Raji (cell line): Measurements from ENCODE around the gene XAGE2.

Experiments used
- POLR2A ChIP-seq: IDR thresholded peaks from 2 replicates; pipeline ENCODE4 v1.6.1; 2011; ENCODE audit warnings: low read depth, low read length, control low read depth; ENCODE audit not compliant: insufficient read depth

XAGE2 gene, protein sequence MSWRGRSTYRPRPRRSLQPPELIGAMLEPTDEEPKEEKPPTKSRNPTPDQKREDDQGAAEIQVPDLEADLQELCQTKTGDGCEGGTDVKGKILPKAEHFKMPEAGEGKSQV

DNA sequence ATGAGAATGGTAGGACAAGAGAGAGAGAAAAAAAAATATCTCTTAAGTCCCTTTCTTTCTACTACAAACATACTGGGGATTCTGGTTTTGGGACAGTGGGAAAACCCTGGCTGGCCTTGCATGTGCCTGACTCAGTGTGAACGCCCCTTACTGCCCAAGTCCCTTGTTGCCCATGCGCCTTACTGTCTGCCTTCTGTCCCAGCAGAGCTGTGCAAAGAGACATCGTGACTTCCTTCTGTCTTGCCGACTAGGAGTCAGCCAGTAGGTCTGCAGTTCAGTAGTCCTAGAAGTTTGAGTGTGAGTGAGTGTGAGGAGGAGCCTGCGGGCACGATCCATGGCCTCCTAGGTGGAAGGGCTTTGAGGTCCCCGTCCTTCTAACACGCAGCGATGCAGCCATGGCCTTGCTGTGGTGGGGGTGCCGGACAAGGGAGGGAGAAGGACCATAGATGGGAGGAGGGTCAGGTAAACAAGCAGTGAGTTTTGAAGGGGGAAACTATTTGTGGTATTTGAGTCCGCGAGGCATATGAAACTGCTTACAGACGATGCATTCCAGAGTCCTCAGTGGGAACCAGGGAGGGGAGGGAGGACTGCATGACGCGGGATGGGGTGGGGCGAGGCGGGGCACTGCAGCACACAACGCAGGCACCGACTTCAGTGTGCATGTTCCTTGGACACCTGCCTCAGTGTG lies at the start of gene XAGE2:
Gene XAGE2 (plus strand): TSS at position 654 of the 688 bp plus-strand sequence. CDS start 994 bp downstream, outside the sequence.
- no peak for TF ChIP-seq POLR2A

DNA sequence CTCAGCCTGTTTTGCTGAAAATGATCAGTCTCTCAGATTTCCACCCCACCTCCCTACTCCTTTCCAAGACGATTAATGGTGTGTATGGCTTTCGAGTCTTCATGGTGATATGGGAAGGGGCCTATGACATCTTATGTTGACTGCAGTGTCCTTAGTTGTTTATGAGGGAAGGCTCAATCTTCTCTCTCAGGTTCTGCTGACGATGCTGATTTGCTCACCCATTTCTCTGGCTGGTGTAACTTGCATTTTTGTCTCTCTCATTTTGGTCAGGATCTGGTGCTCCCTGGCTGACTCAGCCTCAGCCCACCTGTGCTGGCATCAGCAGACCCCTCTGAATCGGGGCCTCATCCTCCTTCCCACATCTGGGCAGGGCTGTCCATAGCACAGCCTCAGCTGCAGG lies 31.4 kb upstream of the XAGE2 start:
- no peak for TF ChIP-seq POLR2A

DNA sequence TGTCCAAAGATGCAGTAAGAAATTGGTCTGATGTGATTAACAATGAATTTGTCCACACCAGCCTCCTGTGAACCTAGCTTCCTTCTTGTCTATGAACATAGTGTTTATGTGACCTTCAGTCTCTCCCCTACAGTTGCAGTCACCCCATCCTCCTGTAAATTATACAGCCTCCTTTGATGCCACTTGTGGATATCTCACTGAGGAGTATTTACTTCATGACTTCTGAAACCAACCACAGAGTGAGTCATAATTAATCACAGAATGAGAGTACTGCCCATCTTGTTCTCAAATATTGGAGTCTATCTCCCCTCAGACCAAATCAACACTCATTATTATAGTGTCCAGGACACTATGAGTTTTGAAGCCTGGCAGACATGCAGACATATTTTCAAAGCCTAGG lies 27.3 kb upstream of the XAGE2 start:
- TF ChIP-seq POLR2A: no peak

DNA sequence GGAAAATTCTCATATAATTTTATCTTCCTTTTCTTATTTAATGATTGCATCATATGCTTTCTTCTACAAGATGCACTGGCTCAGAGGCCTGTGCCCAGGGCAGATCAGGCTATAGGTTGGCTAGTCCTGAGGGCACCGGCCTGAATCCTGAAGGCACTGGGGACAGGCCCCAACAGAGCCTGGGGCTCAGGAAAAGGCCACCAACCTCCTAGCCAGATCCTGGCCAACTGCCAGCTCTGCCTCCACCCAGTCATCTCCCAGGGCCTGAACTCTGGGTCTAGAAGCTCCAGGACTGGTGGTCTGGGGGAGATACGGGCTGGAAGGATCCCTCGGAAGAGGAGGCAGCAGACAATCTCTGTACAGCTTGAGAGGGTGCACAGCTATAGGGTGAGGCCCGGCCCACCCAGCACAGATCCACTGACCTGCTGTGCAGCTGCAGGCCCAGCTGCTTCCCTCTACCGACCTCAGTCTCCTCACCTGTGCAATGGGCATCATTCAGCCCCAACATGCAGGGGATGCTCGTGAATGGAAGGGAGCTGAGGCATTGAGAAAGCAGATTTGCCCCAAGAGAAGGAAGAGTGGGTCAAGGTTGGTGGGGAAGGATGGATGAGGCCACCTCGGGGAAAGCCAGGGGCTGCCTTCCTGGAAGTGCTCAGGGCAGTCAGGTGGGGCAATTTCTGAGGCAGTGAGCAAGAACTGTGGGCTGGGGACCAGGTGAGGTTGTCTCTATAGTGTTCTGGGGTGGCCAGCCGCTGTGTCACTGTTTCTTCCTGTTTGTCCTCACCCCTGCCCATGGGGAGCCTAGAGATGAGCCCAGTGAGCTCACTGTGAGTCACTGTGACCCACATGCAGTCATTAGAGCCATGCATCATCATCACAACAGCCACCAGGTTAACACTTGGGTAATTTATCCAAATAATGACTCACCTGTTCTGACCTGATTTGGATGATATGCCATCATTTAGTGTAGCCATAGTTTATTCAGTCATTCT lies 22.4 kb upstream of the XAGE2 start:
- no peak for TF ChIP-seq POLR2A

DNA sequence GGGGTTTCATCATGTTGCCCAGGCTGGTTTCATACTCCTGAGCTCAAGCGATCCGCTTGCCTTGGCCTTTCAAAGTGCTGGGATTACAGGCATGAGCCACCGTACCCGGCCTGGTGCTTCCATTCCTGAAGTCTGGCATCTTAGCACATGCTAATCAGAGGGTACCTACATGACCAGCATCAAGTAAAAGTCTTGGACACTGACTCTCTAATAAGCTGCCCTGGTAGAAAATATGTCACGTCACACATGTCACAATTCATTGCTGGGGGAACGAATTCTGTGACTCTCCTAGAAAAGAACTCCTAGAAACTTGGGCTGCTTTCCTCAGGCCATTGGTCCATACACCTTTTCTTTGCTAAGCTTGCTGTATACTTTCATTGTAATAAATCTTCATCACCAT lies 19.1 kb upstream of the XAGE2 start:
- TF ChIP-seq POLR2A: no peak

DNA sequence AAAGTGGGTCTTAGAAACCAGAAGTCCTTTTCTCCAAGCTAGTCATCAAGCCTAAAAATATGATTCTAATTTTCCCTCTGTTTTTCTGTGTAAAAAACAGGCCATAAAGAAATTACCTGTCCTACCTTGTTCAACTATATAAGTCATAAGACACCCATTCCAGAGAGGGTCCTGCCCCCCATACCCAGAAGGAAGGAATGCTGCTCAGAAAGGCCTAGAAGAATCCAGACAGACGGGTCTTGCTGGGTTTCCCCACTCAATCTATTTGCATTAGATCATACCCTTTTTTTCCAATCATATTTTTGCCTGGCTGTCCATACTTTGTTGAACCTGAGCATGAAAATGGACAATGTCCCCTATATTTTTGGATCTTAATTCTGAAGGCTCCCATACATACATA lies 16.3 kb upstream of the XAGE2 start:
- TF ChIP-seq POLR2A: no peak

DNA sequence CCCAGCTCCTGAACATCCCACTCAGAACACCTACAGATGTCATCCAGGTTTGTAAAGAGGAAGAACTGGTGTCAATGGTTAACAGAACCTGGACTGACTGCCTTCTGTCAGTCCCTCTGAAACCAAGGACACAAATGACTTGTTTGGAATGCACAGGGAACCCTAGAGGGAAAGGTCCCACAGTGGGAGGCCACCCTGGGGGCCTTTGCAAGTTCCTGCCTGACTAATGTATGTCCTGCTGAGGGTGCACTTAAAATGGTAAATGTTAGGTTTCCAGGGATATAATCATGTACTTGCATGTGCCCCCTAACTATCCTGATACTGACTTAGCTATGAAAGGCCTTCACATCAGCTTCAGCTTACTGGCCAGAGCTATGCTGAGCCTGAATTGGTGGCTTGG lies 15.0 kb upstream of the XAGE2 start:
- TF ChIP-seq POLR2A: no peak

DNA sequence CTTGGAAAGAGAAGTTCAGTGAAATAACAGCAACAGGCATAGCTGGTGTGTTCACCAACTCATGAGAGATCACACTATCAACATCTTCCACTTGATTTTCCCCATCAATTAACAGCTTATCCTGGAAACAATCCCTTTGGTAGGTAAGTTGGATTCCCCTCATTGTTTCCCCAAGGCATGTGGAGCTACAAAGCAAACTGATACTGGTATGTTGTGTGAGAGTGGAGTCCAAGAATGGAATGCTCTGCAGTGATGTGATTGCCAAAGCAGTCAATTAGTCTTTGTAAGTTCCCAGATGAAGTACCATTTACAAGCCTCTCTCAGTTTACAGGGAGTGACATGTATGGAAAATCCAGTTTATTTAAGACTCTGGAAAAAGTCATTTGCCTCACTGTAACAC lies 13.7 kb upstream of the XAGE2 start:
- TF ChIP-seq POLR2A: no peak

DNA sequence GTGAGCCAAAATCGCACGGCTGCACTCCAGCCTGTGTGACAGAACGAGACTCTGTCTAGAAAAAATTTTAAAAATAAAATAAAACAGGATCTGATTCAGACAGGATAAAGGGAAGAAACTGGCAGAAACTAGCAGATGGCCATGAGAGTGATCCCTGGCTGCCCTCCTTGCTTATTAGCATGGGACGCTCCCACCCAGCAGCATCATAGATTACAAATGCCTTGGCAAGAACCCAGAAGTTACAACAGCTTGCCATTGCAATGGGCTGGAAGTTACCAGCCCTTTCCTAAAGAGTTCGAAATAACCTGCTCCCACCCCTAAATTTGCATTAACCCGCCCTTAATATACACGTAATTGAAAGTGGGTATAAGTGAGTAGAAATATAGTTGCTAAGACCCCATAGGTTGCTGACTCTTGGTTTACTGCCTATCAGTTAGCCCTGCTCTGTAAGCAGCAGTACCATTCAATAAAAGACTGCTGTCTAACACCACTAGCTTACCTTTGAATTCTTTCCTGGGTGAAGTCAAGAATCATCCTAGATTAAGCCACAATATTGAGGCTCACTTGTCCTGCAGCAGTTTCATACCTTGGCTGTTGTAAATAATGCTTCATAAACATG lies 9.1 kb upstream of the XAGE2 start:
- no peak for TF ChIP-seq POLR2A

DNA sequence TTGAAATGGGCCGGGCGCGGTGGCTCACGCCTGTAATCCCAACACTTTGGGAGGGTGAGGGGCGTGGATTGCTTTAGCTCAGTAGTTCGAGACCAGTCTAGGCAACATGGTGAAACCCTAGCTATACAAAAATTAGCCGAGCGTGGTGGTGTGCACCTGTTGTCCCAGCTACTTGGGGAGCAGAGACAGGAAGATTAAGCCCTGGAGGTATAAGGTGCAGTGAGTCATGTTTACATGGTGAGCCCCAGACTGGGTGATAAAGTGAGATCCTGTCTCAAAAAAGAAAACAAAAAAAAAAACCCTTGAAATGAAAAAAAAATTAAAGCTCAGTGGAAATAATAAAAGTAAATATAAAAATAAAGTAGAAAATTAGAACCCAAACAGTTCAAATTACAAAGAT lies 6.9 kb upstream of the XAGE2 start:
- no peak for TF ChIP-seq POLR2A

DNA sequence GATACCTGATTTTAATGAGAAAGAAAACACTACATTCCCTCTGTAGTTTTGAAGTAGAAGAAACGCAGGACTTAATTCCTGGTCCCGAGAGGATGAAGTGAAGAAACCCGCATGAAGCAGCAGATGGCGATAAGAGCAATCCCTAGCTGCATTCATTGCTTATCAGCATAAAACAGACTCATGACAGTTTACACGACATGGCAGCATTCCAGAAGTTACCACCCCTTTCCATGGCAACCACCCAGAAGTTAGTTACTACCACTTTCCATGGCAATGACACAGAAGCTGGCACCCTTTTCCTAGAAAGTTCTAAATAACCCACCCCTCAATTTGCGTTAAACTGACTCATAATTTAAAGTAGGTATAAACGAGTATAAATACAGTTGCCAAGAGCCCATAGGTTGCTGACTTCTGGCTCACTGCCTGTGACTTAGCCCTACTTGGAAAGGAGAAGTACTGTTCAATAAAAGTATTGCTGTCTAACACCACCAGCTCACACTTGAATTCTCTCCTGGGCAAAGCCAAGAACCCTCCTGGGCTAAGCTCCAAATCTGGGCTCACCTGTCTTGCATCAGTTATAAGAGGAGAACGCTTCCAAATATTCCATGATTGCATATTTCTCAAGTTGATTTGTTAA lies 5.5 kb upstream of the XAGE2 start:
- no peak for TF ChIP-seq POLR2A

DNA sequence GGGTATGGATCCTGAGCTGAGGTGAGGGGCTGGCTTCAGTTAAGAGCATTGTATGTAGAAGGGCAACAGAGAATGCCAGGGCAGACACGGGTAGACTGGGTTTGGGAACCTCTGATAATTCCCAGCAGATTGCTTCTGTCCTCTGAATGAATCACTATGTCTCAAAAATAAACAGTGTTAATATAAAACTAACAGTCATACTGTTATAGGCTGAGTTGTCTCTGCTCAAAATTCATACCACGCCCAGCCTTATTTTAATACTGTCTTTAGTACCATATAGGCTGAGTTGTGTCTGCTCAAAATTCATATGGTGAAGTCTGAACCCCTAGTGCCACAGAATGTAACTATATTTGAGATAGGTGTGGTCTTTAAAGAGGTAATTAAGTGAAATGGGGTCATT lies 10.0 kb downstream of the XAGE2 start:
- TF ChIP-seq POLR2A: no peak

DNA sequence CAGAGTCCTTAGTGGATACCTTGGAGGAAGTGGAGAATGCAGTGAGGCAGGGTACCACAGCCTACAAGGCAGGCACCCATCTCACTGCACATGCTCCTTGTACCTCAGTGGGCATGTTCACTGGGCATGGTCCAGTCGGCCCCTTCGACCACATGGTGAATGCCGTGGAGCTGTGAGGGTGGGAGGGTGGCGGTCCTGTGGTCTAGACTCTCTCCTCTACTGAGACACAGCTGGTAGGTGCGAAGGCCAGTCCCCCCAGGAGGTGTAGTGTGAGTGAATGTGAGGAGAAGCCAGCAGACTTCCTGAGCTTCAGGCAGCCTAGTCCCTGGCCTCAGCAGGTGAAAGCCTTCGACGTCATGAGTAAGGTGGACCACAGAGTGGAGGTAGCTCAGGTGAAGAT lies 12.2 kb downstream of the XAGE2 start:
- no peak for TF ChIP-seq POLR2A

DNA sequence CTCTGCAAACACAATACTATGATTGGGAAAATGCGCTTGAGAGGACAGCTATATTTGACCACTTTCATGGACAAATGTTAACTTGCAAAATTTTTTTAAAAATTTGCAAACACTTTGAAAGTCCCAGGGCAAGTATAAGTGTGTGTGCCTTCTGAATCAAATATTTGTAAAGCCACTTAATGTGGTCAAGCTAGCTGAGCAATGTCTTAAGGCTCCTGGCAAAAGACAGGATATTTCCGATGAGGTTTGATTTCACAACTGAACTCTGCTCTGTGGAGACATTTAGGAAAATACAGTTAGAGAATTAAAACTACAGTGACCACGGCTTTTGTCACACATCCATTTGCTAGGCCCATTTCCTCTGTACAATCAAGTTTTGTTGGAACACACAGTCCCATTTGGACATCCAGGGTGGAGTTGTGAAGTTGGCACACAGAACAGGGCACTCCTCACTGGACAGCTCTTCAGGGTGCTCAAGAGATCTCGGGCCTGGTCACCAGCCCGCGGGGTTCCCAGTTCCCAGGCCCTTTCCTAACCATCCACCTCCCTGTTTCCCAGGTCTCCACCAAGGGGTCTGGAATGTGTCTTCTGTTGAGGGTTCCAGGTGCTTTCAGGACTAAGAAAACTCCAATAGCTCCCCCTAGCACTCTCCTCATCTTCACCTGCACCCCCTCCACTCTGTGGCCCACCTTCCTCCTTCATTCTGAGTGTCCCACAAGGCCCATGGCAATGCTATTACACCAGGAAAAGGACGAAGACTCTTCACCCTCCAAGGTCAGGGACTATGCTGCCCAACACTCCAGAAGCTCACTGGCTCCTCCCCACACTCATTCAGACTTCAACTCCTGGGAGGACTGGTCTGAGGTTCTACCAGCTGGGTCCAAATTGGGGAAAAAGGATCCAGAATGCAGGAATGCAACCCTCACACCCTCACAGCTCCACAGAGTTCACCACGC lies 41.9 kb downstream of the XAGE2 start:
- no peak for TF ChIP-seq POLR2A
